COLO668 (cell line): Measurements from ENCODE around the gene PNRC1.
A peak's percentile ranks its signal among the peaks of the same experiment; 100 is the strongest.
"Not testable (repeated sequence)": the region's sequence is repeated elsewhere in the genome, so short reads cannot be mapped to it uniquely, and the experiment has no call there.

Experiments used
- DNase-seq: peaks from one replicate; lab custom pipeline; 2025; ENCODE audit not compliant: unreplicated experiment; lab: John Stamatoyannopoulos, UW

The PNRC1 gene

DNA sequence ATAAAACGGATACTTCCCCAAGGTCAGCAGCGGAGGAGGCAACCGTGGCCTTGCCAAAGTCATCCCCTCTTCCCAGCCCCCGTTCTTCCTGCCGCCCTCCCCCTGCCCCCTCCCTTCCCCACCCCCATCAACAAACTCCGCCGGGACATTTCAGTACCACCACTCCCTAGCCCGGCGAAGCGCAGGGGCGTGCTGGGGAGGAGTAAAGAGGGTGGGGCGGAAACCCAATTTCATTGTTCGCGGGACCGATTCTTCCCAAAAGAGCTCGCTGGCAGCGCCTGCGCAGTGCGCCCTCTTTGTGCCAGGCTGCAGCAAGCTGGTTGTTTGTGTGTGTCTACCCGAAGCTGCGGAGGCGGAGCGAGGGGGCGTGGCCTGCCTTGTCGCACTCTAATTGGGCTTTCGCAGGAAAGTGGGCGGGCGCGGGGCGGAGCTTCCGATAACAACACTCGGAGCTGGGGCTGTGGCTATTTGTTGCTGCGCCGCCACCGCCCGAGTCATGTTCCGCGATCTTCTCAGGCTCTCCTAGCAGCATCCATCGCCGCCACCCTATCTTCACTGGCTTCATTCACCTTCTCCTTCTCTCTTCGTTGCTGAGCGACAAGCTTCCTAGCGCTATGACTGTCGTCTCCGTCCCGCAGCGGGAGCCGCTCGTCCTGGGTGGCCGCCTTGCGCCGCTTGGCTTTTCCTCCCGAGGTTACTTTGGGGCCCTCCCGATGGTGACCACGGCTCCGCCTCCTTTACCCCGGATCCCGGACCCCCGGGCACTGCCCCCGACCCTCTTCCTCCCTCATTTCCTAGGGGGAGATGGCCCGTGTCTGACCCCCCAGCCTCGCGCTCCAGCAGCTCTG lies at the start of gene PNRC1:
Gene PNRC1 (plus strand): TSS at position 471 of the 848 bp plus-strand sequence. CDS start 144 bp downstream, at position 615.
- DNase-seq = peak; percentile 97

DNA sequence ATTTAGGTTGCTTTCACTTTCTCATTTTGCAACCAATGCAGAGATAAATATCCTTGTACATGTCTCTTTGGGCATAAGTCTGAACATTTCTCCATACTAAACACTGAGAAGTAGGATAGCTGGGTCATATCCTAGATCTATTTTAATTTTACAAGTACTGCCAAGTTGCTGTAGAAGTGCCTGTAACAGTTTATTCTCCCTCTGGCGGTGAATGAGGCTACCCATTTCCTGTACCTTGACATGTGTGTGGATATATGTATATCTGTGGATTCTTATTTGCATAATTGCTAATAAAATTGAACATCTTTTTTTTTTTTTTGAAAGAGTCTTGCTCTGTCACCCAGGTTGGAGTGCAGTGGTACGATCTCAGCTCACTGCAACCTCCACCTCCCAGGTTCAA lies 48.0 kb upstream of the PNRC1 start:
- DNase-seq = no peak

DNA sequence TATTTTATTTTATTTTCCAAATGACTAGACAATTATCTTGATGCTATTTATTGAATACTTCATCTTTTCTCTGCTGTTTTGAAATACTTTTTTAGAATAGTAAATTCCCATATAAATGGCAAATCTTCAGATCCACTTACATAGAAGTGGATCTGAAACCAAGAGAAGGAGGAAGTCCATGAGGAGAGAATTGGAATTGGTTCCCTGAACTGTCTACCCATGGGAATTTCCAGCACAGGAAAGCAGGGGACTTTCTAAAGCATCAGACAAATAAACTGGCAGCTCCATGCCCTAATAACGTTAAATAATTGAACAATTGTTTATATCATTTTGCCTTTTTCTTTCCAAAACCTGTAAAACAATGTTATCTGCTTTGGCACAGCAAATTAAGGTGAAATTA lies 47.1 kb upstream of the PNRC1 start:
- DNase-seq = no peak

DNA sequence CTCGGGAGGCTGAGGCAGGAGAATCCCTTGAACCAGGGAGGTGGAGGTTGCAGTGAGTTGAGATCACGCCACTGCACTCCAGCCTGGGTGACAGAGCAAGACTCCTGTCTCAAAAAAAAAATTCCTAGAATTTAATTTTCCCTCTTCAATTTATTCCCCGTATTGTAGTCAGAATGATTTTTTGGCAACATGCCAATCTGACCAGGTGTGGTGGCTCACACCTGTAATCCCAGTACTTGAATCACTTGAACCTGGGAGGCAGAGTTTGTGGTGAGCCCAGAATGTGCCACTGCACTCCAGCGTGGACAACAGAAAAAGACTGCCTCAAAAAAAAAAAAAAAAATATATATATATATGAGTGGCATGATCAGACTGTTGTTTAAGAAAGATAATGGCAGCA lies 46.4 kb upstream of the PNRC1 start:
- peak; percentile 24 for DNase-seq

DNA sequence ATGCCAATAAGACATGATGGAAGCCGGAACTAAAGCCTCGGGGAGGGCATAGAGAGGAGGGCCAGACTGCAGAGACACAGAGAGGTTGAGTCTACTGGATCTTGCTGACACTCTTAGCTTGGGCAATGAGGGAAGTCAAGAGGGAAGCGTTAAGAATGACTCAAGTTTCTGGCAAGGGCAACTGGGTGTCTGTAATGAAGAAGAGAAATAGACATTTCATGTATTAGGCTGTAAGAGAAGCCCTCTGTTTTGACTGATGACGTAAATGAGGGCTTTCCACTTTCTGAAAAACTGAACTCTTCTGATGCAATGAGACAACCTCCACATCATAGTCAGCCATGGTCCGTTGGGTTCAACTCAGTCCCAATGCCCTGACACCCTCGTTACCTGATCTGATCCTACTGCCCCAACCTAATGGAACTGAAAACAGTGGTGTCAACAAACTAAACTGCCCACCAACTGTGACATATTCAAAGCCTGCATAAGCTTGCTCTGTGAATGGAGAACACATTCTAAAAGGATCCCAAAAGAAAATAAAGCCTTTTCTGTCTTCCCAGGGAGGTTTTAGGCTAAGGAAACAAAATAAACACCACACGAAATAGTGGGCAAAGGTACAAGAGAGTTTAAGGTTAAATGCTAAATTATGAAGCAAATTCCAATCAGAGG lies 45.8 kb upstream of the PNRC1 start:
- DNase-seq = no peak

DNA sequence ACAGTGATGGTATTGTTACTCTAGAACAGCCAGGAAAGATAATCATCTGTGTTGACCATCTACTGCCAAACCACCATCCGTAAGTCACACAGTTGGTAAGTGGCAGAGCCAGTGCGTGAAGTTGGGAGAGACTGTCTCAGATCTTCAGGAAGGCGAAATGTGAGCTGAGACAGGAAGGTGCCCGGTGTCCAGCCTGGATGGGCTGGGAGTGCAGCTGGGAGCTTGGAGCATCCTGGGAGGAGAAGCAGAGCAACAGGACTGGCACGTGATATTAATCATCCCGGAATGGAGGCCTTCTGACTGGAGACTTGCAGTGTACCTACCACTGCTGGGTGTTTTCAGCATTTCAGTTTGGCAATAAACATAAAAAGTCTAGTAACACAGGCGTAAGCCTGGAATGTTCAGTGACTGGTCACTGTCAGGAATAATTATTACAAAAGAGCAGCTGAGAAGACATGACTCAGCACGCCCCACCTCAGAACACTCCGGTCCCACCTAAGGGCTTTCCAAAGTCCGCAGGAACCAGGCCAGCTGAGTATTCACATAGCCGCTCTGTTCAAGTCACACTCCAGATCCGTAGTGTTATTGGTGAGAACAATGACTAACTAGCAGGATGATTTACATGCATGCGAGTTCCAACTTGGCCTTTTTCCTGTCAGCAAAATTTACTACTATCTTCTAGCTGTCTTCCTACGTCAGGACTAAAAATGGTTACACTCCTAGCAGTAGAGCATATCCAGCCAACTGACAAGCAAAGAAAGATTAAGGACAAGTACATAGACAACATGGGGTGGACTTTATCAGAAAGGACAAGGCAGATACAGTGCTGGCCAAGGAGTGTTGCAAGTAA lies 45.1 kb upstream of the PNRC1 start:
- DNase-seq = peak; percentile 28

DNA sequence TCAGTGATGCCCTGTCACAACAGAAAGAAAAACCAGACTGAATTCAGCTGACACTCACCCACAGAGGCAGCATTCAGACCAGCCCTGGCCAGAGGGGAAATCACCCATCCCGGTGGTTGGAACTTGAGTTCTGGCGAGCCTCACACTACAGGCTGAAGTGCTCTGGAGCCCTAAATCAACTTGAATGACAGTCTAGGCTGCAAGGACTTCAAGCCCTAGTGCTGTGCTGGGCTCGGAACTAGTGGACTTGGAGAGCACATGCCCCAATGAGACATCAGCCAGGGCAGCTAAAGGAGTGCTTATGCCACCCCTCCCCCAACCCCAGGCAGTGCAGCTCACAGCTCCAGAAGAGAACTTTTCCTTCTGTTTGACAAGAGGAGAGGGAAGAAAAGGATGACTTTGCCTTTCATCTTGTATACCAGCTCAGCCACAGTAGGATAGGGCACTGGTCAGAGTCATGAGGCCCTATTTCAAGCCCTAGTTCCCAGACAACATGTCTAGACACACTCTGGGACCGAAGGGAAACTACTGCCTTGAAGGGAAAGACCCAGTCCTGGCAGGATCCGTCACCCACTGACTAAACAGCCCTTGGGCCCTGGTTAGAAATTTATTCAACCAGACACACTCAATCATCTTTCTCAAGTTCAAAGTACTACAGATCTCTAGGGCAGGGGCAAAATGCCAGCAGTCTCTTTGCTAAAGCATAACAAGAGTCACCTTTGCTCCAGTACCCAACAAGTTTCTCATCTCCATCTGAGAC lies 43.2 kb upstream of the PNRC1 start:
- no peak for DNase-seq

DNA sequence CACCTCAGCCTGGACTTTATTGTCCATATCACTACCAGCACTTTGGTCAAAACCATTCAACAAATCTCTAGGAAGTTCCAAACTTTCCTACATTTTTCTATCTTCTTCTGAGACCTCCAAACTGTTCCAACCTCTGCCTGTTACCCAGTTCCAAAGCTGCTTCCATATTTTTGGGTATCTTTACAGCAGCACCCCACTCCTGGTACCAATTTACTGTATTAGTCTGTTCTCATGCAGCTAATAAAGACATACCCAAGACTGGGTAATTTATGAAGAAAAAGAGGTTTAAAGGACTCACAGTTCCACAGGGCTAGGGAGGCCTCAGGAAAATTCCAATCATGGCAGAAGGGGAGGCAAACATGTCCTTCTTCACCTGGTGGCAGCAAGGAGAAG lies 42.7 kb upstream of the PNRC1 start:
- not testable (repeated sequence) for DNase-seq

DNA sequence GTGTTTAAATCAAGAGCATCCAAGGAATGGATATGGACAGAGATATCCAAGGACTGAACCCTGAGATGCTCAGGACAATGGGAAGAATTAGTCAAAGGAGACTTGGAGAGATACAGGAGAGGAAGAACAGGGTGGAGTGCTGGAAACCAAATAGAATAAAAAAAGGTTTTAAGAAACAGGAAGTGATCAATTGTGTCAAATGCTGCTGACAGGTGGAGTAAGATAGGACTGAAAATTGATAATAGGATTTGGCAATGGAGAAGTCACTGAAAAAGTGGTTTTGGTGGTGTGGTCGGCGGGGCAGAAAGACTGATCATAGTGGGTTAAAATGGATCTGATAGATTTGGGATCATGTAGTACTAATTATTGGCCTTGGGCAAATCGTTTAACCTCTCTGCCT lies 37.9 kb upstream of the PNRC1 start:
- DNase-seq = no peak

DNA sequence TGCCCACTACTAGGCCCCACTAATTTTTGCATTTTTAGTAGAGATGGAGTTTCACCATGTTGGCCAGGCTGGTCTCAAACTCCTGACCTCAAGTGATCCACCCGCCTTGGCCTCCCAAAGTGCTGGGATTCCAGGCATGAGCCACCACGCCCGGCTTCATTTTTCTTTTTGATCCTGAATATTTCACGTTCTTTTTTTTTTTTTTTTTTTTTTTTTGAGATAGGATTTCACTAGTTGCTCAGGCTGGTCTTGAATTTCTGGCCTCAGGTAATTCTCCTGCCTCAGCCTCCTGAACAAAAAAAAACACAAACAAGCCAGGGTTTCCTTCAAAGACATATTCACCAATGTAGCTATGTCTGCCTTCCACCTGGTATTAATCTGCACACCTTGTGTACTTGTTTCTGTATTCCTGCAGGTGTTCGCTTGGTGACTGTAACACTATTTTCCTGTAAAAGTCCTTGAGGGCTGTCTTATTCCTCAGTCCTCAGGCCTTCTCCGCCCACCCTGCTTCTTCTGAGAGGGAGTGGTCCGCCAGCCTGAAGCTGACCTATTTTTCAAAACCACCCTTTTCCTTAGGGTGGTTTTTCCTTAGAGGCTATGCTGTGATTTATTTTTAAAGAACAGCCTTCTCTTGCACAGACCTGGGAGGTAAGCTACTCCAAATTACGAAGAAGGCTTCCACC lies 36.1 kb upstream of the PNRC1 start:
- DNase-seq = no peak

DNA sequence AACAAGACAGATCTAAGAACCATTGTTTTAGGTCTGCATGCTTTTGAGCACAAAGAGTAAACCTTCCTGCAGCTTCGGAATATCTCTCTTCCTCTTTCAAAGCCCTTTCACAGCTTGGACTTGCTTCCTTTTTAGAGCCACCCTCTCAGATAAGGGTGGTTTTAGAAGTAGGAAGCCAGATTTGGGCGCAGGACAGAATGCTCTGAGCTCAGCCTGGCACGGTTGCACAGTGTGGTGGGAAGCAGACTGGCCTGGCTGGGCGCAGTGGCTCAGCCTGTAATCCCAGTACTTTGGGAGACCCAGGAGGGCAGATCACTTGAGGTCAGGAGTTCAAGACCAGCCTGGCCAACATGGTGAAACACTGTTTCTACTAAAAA lies 35.6 kb upstream of the PNRC1 start:
- DNase-seq = no peak

DNA sequence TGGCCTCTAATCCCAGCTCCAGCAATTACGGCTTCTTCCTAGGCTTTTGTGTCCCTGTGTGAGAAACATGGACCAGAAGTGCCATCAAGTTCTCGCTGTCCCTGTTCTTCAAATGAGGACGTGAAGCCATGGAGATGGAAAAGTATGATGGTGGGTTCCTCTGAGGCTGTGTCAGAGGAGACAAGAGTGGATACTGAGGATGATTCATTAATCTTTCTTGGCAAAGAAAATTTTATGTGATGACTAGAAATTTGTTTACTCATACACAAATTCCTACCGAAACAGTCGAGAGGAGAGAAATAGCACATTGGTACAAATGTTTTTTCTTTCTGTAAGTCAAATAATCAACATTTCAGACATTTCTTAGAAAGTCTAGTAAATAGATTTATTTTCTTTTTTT lies 35.0 kb upstream of the PNRC1 start:
- no peak for DNase-seq

DNA sequence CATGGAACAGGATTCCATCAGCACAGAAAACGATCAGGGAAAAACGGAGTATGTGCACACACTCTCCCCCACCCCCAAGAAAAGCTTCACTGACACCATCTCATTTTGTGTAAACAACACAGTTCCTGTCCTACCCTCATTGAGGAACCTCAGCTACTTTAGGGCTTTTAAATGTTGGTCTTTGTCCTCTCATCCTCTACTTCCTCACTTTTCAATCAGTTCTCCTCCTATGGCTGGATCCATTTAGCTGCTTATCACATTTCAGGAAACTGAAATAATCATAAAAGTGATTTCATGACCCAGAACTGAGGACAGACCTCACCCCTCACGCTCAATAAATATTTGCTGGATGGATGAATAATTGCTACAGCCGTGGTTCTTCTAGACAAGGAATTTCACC lies 33.1 kb upstream of the PNRC1 start:
- no peak for DNase-seq

DNA sequence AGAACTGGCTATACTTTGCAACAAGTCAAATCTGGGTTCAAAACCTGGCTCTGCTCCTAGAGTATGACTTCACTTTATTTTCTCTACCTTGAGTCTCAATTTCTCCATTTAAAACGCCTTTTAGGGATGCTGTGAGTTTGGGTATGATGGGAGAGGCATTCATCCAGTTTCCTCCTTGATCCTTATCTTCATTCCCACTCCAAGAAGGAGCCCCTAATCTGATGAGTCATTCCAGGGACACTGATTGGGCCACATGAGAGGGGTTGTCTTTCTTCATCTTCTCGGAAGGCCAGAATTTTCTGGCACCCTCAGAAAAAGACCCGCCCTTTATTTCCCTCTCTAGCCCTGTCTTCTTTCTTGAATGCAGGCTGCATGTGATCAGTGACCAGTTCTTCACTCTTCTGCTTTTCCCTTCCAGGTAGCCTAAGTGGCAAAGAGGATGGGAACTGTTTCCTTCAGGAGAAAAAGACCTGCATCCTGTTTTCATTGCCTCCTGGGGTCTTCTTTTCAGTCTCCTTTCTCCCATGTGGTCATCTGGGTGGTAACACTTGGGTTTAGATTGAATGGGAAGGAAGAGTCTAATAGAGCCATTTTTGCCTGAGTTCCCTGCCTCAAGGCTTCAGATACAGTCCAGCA lies 32.1 kb upstream of the PNRC1 start:
- DNase-seq = no peak

DNA sequence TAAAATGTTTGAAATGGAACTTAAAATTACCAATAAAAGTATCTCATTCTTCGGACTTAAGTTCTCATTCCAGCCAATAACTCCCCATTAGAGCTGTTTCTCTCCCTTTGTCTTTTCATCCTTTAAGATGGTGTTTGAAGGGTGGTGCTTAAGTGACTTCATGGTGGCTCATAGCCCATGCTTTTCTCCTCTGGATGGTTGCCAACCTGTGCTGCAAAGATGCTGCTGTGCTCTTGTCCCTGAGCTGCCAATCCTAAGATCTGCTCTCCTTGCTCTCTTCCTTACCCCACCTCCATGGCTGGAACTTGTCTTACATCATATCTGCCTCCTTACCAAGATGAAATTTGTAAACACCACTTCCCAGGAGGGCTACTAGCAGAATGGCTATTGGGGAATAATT lies 31.6 kb upstream of the PNRC1 start:
- DNase-seq = no peak

DNA sequence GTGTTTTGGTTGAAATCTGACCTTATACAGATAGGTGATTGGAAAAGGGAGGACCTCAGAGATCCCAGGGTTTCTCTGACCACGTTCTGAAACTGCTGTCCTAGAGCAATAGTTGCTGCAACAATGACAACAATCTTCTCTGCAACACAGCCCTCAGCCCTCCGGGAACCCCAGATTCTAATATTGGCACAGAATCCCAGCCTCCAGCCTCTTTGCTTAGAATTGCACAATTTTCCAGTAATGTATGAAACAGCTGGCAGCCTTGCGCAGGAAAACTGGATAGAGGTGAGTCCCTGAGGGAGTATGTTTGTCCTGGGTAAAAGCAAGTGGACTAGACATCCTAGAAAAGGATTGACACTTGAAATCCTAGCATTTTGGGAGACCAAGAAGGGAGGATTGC lies 30.4 kb upstream of the PNRC1 start:
- no peak for DNase-seq

DNA sequence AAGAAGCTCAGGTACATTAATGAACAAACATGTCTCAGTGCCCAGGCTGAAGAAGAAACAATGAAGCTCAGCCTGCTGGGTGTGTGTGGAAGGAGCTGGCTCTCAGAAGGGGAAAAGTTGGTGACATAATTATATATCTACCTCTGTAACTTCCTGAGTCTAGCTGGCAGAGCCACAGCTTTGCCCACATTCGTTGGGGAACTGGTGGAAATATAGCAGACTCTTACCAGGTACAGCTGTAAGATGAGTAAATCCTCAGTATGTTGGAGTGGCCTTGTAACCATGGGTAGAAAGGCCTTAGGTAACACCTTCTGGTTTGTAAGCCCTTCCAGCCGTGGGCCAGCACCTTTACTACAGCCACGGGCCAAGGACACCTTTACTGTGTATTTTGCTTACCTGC lies 29.9 kb upstream of the PNRC1 start:
- DNase-seq = no peak

DNA sequence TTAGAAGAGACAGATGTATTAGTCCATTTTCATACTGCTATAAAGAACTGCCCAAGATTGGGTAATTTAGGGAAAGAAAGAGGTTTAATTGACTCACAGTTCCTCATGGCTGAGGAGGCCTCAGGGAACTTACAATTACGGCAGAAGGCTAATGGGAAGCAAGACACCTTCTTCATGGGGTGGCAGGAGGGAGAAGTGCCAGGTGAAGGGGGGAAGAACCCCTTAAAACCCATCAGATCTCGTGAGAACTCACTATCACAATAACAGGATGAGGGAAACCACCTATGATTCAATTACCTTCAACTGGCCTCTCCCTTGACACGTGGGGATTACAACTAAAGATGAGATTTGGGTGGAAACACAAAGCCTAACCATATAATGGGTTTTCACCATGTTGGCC lies 28.9 kb upstream of the PNRC1 start:
- DNase-seq = no peak

DNA sequence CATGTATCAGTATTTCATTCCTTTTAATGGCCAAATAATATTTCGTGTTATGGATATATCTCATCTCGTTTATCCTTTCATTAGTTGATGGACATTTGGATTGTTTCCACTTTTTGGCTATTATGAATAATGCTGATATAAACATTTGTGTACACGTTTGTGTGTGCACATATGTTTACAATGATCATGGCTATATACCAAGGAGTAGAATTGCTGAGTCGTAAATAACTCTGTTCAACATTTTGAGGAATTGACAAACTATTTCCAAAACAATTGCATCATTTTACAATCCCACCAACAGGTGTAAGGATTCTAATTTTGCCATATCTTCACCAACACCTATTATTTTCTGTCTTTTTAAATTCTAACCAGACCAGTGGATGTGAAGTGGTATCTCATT lies 26.3 kb upstream of the PNRC1 start:
- DNase-seq = no peak

DNA sequence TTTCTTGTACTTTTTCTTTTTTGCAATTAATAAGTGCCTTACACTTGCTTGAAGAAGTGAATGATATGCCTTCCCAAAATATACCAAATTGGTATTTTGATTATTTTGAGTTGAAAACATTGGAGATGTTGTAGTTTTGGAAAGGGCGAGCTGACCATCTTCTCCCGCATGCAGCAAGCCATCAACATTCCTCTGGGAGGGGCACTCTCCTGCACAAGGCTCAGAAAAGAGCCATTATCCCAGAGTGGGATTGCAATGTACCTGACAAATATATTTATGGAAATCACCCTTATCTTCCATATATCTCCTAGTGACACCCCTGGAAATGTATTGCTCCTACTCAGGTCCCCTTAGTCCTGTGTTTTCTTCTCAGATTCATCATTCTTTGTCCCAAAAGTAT lies 22.8 kb upstream of the PNRC1 start:
- no peak for DNase-seq
